Smooth muscle cell (in vitro differentiated cells): ENCODE measurements around the gene NXPH4. TPM values are rescaled to one million over a fixed set of nuclear protein-coding genes. Genes with fewer than 3 reads are reported as not detected.

Experiments
- DNase-seq: peaks from one replicate; lab custom pipeline; 2025; ENCODE audit not compliant: unreplicated experiment; lab: John Stamatoyannopoulos, UW
- H2AFZ ChIP-seq: fragments of 200-600 bp; sonication (generic); 2 replicates; pipeline ENCODE4 v1.6.0; 2016; ENCODE audit warnings: antibody characterized with exemption, low read depth, mild to moderate bottlenecking
- H3F3A ChIP-seq: fragments of 200-600 bp; sonication (generic); 2 replicates; pipeline ENCODE4 v1.6.0; 2017; ENCODE audit warnings: antibody characterized with exemption, low read depth
- H3K27ac ChIP-seq: fragments of 200-600 bp; sonication (generic); 2 replicates; pipeline ENCODE4 v1.5.1; 2016; ENCODE audit warnings: low read depth, mild to moderate bottlenecking
- H3K27me3 ChIP-seq: fragments of 200-600 bp; sonication (generic); 2 replicates; pipeline ENCODE4 v1.6.1; 2016; ENCODE audit warnings: low read depth, mild to moderate bottlenecking
- H3K36me3 ChIP-seq: fragments of 200-600 bp; sonication (generic); 2 replicates; pipeline ENCODE4 v1.5.1; 2016; ENCODE audit warnings: low read depth
- H3K4me1 ChIP-seq: fragments of 200-600 bp; sonication (generic); 2 replicates; pipeline ENCODE4 v1.5.1; 2016; ENCODE audit warnings: low read depth
- H3K4me2 ChIP-seq: fragments of 200-600 bp; sonication (generic); 2 replicates; pipeline ENCODE4 v1.6.0; 2016; ENCODE audit warnings: mild to moderate bottlenecking
- H3K4me3 ChIP-seq: fragments of 200-600 bp; sonication (generic); 2 replicates; pipeline ENCODE4 v1.5.1; 2016; ENCODE audit warnings: mild to moderate bottlenecking
- H3K79me2 ChIP-seq: fragments of 200-600 bp; sonication (generic); 2 replicates; pipeline ENCODE4 v1.6.0; 2016; ENCODE audit warnings: low read depth, mild to moderate bottlenecking
- H3K9ac ChIP-seq: fragments of 200-600 bp; sonication (generic); 2 replicates; pipeline ENCODE4 v1.6.0; 2016; ENCODE audit warnings: low read depth
- H3K9me3 ChIP-seq: fragments of 200-600 bp; sonication (generic); replicated peaks from 2 replicates; pipeline ENCODE4 v1.5.1; 2016; ENCODE audit warnings: low read depth
- H4K20me1 ChIP-seq: fragments of 200-600 bp; sonication (generic); 2 replicates; pipeline ENCODE4 v1.6.0; 2016; ENCODE audit warnings: low read depth
- CTCF ChIP-seq: fragments of 200-600 bp; sonication (generic); IDR thresholded peaks from 2 replicates; pipeline ENCODE4 v1.5.1; 2017; ENCODE audit warnings: borderline replicate concordance, mild to moderate bottlenecking, antibody characterized with exemption; ENCODE audit not compliant: insufficient read depth, poor library complexity, severe bottlenecking
- WGBS: methylation state at CpG from one replicate; pipeline ENCODE4 v1.1.7; 2016; ENCODE audit warnings: low lambda C conversion rate; 5-methylcytosine and 5-hydroxymethylcytosine counted together
- polyA plus RNA-seq: library from polyadenylated mRNA; unstranded; fragments of >200 nt; fragmentation: Nextera tagmentation; extraction: Ambion mirVana; gene quantifications from 2 replicates; pipeline ENCODE4 v1.2.1, GENCODE V29; 2016
- total RNA-seq: library from RNA; depleted of rRNA; stranded (reverse); fragments of >200 nt; gene quantifications from 2 replicates; pipeline ENCODE4 v1.2.3, GENCODE V29; 2014

The NXPH4 gene
- total and polyA plus RNA-seq, 2 experiments from 2014 or later, result 3.9 to 10.7 TPM

- no peak for TF ChIP-seq CTCF
- Histone ChIP-seq H3K4me2 (no peak overlapping the region), H3K27ac (no peak overlapping the region), H3K9me3 (no peaks in the 10 kb centered on the region), H3F3A (no peaks in the 10 kb centered on the region), H3K36me3 (no peaks in the 10 kb centered on the region), H3K4me3 (no peak overlapping the region), H2AFZ (no peak overlapping the region), H3K4me1 (peaks cover 18% of the 10 kb centered on the region), H3K79me2 (no peaks in the 10 kb centered on the region), H3K27me3 (no peaks in the 10 kb centered on the region), H4K20me1 (no peaks in the 10 kb centered on the region), H3K9ac (no peak overlapping the region)
- DNase-seq, result no peak
- WGBS, result 97% methylated on average over 4 of the region's 4 CpGs
These were observed 43.8 kb downstream of the NXPH4 start for GRCh38 chr12:57260366-57260765.

GRCh38 chr12:57261428-57261865 is 44.9 kb downstream of the NXPH4 start:
- H3K4me1 ChIP-seq, result peaks cover 18% of the 10 kb centered on the region
- no peaks in the 10 kb centered on the region for H3K9me3 ChIP-seq
- H3K4me2 ChIP-seq, result no peak overlapping the region
- no peaks in the 10 kb centered on the region for H3K27me3 ChIP-seq
- H4K20me1 ChIP-seq, result no peaks in the 10 kb centered on the region
- no peaks in the 10 kb centered on the region for H3F3A ChIP-seq
- no peak overlapping the region for H3K4me3 ChIP-seq
- no peak overlapping the region for H3K27ac ChIP-seq
- H3K36me3 ChIP-seq, result no peaks in the 10 kb centered on the region
- no peak for DNase-seq
- H3K9ac ChIP-seq, result no peak overlapping the region
- TF ChIP-seq CTCF, result no peak
- H2AFZ ChIP-seq, result no peak overlapping the region
- no peaks in the 10 kb centered on the region for H3K79me2 ChIP-seq
- WGBS, result 67% methylated on average over 2 of the region's 2 CpGs

GRCh38 chr12:57262126-57262822 is 45.7 kb downstream of the NXPH4 start:
- Histone ChIP-seq H3K4me3 (no peak overlapping the region), H3K79me2 (no peaks in the 10 kb centered on the region), H3K4me1 (peaks cover 18% of the 10 kb centered on the region), H3K27ac (no peak overlapping the region), H3K36me3 (no peaks in the 10 kb centered on the region), H2AFZ (no peak overlapping the region), H3F3A (no peaks in the 10 kb centered on the region), H3K4me2 (no peak overlapping the region), H4K20me1 (no peaks in the 10 kb centered on the region), H3K9me3 (no peaks in the 10 kb centered on the region), H3K9ac (no peak overlapping the region), H3K27me3 (no peaks in the 10 kb centered on the region)
- no peak for DNase-seq
- 92% methylated on average over 3 of the region's 3 CpGs for WGBS
- no peak for TF ChIP-seq CTCF

- Histone ChIP-seq H3K27me3 (no peaks in the 10 kb centered on the region), H3K4me3 (no peak overlapping the region), H3K4me2 (no peak overlapping the region), H3K9ac (no peak overlapping the region), H2AFZ (no peak overlapping the region), H3F3A (no peaks in the 10 kb centered on the region), H4K20me1 (no peaks in the 10 kb centered on the region), H3K36me3 (no peaks in the 10 kb centered on the region), H3K9me3 (no peaks in the 10 kb centered on the region), H3K79me2 (no peaks in the 10 kb centered on the region), H3K27ac (no peak overlapping the region), H3K4me1 (peaks cover 18% of the 10 kb centered on the region)
- TF ChIP-seq CTCF, result no peak
- no peak for DNase-seq
- WGBS, result 97% methylated on average over 2 of the region's 2 CpGs
These were observed 46.5 kb downstream of the NXPH4 start for GRCh38 chr12:57263096-57263495.
